ENCODE data around the gene BASP1.
A peak's percentile ranks its signal among the peaks of the same experiment; 100 is the strongest.
"Not testable (repeated sequence)": the region's sequence is repeated elsewhere in the genome, so short reads cannot be mapped to it uniquely, and the experiment has no call there.

The BASP1 gene

GRCh38 chr5:17224858-17225511, 7.6 kb downstream of the BASP1 start:
- no peak for DNase-seq

GRCh38 chr5:17225520-17225919, 8.1 kb downstream of the BASP1 start:
- DNase-seq: peak; percentile 28

DNA sequence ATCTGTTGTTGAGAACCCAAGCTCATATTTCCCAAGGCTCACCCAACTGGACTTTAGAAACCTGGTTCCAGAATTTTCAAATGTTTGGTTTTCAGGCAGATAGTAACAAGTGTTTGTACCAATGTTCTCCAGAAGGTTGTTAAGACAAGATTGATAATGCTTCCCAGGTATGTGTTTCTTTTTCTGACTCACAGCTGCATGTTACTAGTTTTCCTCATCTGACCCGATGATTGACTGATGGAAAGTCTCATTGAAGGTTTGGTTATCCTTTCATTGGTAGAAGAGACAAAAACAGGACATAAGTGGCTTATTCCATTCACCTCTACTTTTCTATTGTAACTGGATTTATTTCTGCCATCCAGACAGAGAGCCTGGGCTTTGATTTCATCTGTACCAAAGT, 10.4 kb downstream of the BASP1 start:
- no peak for DNase-seq

DNA sequence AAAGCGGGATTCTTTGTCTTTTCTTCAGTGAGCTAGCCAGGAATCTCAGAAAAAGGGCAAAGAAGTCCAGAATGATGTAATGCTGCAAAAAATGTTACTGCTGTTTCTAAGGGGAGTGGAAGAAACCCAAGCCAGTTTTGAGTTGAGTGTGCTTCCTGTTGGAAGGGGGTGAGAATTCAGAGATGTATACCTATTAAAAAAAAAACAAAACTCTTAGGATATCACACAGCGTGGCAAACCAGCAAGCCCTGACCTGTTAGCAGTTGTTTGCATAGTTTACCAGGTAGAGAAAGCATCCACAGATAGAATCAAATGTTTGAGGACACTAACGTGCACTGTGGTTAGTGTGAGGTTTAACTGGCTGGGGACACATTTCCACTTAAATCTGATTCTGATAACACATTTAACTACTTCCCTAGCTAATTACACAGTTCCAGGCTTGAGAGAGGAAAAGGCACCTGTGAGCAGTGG, 11.4 kb downstream of the BASP1 start:
- no peak for DNase-seq

DNA sequence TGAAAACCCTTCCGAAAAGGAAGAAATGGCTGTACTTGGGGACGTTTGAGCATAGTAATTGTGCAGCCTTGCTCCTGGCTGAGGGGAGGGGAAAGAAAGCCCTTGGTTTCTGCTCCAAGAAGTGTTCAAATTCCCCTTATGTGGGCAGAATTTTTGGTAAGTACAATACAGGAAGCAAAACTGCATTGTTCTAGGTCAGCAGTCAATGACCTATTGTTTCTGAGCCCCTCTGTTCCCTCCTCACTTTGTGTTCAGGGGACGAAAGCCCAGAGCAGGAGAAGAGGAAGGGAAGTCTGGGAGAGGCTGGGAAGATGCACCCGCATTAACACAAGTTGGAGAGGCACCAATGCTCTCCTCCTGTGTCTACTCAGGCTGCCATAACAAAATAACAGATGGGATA, 11.9 kb downstream of the BASP1 start:
- DNase-seq: no peak

GRCh38 chr5:17230191-17230590, 12.8 kb downstream of the BASP1 start:
- no peak for DNase-seq

- DNase-seq: no peak
Measured at GRCh38 chr5:17230808-17231525, 13.5 kb downstream of the BASP1 start.

DNA sequence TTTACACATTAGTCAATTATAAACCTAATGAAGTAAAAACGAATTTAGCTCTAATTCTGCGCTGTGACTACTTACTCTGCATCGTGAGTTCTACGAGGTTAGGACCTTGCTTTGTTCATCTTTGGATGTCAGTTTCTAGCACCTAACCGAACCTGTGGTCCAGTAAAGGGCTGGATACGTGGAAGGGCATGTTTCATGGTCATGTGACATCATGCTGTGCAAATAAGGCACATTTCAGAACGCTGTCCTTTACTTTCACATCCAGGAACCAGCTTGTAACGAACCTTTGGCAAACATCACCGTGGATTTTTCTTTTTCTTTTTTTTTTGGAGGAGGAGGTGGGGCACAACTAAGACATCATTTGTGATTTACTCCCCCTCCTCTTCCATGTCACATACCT, 15.0 kb downstream of the BASP1 start:
- DNase-seq: no peak

- no peak for DNase-seq
Measured at GRCh38 chr5:17233488-17233887, 16.1 kb downstream of the BASP1 start.

DNA sequence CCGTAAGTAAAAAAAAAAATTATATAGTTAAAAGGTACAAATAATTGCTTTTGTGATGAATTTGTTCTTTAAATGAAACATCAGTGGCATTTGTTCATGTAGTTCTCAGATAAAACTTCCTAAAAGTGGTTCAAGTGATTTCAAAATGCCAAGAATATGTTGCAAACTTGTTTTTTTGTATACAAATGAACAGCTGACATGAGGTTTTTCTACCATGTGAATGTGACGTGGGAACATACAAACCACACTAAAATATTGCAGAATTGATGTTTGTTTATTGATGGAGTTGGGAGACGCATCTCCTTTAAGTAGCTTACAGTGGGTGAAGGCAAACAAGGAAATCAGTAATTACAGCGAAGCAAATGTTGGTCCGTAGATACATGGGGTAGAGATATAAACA, 16.9 kb downstream of the BASP1 start:
- no peak for DNase-seq

- DNase-seq: no peak
Measured at GRCh38 chr5:17235731-17236330, 18.4 kb downstream of the BASP1 start.

GRCh38 chr5:17238521-17239041, 21.1 kb downstream of the BASP1 start:
- no peak for DNase-seq

- DNase-seq: no peak
Measured at GRCh38 chr5:17239953-17240352, 22.5 kb downstream of the BASP1 start.

GRCh38 chr5:17240487-17240886, 23.1 kb downstream of the BASP1 start:
- DNase-seq: no peak

GRCh38 chr5:17241635-17242034, 24.2 kb downstream of the BASP1 start:
- no peak for DNase-seq

DNA sequence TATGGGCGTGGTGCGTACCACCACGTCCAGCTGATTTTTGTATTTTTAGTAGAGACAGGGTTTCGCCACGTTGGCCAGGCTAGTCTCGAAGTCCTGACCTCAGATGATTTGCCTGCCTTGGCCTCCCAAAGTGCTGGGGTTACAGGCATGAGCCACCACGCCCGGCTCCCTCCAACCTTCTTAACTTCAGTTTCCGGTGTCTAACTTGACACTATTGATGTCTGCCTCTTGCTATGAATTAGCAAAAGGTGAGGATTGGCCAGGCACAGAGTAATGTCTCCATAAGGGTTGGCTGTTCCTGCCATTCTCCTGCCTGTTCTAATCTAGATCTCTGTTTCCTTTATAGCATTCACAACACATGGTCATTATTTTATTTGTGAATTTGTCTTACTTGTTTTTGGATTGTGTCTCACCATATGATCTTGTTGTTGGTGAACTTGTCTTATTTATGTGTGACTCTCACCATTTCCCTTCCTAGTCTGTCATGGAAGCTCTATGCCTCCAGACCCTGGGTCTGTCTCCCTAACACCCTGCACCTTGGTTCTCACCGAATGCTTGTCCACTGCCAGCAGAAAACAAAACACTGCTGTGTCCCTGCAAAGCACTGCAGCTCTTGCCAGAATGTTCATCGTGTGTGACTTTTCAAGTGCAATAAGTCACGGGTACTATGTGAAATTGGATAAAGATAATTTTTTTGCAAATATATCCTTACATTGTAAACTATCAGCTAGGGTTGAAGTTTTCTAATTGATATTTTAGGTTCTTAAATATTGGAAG, 26.0 kb downstream of the BASP1 start:
- DNase-seq: no peak

- no peak for DNase-seq
Measured at GRCh38 chr5:17249029-17249634, 31.7 kb downstream of the BASP1 start.

DNA sequence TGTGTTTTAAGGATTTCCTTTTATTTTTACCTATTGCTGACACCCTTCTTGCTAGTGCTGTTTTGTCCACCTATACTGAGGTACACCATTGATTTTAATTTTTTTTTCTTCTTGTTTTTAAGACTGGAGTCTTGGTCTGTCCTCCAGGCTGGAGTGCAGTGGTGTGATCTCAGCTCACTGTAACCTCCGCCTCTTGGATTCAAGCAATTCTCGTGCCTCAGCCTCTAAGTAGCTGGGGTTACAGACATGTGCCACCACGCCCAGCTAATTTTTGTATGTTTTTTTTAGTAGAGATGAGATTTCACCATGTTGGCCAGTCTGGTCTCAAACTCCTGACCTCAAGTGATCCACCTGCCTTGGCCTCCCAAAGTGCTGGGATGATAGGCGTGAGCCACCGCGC, 32.4 kb downstream of the BASP1 start:
- not testable (repeated sequence) for DNase-seq

GRCh38 chr5:17252543-17252942, 35.1 kb downstream of the BASP1 start:
- DNase-seq: no peak

- no peak for DNase-seq
Measured at GRCh38 chr5:17255471-17256021, 38.1 kb downstream of the BASP1 start.

GRCh38 chr5:17256171-17256570, 38.7 kb downstream of the BASP1 start:
- no peak for DNase-seq

- no peak for DNase-seq
Measured at GRCh38 chr5:17256839-17257238, 39.4 kb downstream of the BASP1 start.
